WERI-Rb-1 (cell line): Measurements from ENCODE around the gene DIDO1.
A peak's percentile ranks its signal among the peaks of the same experiment; 100 is the strongest.

Experiments
- DNase-seq: peaks from one replicate; pipeline ENCODE4 v3.0.0-alpha.2; 2020
- H3K27ac ChIP-seq: fragments of 250-450 bp; sonication (Bioruptor Pico); 2 replicates; pipeline ENCODE4 v1.5.1; 2020; ENCODE audit warnings: mild to moderate bottlenecking, moderate library complexity
- H3K27me3 ChIP-seq: fragments of 250-450 bp; sonication (Bioruptor Pico); 2 replicates; pipeline ENCODE4 v1.5.1; 2021; ENCODE audit warnings: mild to moderate bottlenecking, low read depth, moderate library complexity; ENCODE audit not compliant: insufficient read depth, severe bottlenecking
- H3K36me3 ChIP-seq: fragments of 250-450 bp; sonication (Bioruptor Pico); 2 replicates; pipeline ENCODE4 v1.5.1; 2020; ENCODE audit warnings: mild to moderate bottlenecking, moderate library complexity
- H3K4me3 ChIP-seq: 2 replicates; pipeline ENCODE4 v1.5.1; 2011; ENCODE audit warnings: low read depth, mild to moderate bottlenecking, control low read depth, low read length
- H3K9me3 ChIP-seq: fragments of 250-450 bp; sonication (Bioruptor Pico); 2 replicates; pipeline ENCODE4 v1.5.1; 2021; ENCODE audit warnings: mild to moderate bottlenecking, moderate library complexity; ENCODE audit not compliant: severe bottlenecking
- TF ChIP-seq, protein P1 (sequence below): IDR thresholded peaks from 2 replicates; pipeline ENCODE4 v1.5.1; 2011; ENCODE audit warnings: low read depth, mild to moderate bottlenecking, control low read depth, inconsistent platforms, low read length

DIDO1 gene

GRCh38 chr20:62926229-62927127 is at the start of gene DIDO1:
DIDO1 (minus strand) TSS chr20:62926505.
- Histone ChIP-seq H3K9me3 (no peaks in the 10 kb centered on the region), H3K27ac (peak within 1 kb of the TSS; percentile 97), H3K36me3 (peaks cover 23% of the 10 kb centered on the region), H3K4me3 (peak within 1 kb of the TSS; percentile 65), H3K27me3 (no peaks in the 10 kb centered on the region)
- TF ChIP-seq, protein P1, sequence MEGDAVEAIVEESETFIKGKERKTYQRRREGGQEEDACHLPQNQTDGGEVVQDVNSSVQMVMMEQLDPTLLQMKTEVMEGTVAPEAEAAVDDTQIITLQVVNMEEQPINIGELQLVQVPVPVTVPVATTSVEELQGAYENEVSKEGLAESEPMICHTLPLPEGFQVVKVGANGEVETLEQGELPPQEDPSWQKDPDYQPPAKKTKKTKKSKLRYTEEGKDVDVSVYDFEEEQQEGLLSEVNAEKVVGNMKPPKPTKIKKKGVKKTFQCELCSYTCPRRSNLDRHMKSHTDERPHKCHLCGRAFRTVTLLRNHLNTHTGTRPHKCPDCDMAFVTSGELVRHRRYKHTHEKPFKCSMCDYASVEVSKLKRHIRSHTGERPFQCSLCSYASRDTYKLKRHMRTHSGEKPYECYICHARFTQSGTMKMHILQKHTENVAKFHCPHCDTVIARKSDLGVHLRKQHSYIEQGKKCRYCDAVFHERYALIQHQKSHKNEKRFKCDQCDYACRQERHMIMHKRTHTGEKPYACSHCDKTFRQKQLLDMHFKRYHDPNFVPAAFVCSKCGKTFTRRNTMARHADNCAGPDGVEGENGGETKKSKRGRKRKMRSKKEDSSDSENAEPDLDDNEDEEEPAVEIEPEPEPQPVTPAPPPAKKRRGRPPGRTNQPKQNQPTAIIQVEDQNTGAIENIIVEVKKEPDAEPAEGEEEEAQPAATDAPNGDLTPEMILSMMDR: peak; percentile 77
- peak; percentile 90 for DNase-seq

- Histone ChIP-seq H3K27ac (peak overlapping the region; percentile 29), H3K9me3 (no peaks in the 10 kb centered on the region), H3K27me3 (no peaks in the 10 kb centered on the region), H3K4me3 (no peak overlapping the region), H3K36me3 (no peaks in the 10 kb centered on the region)
- DNase-seq: no peak
- TF ChIP-seq, protein P1: no peak
Observed at GRCh38 chr20:62975251-62975760, 49.0 kb upstream of the DIDO1 start.

DNA sequence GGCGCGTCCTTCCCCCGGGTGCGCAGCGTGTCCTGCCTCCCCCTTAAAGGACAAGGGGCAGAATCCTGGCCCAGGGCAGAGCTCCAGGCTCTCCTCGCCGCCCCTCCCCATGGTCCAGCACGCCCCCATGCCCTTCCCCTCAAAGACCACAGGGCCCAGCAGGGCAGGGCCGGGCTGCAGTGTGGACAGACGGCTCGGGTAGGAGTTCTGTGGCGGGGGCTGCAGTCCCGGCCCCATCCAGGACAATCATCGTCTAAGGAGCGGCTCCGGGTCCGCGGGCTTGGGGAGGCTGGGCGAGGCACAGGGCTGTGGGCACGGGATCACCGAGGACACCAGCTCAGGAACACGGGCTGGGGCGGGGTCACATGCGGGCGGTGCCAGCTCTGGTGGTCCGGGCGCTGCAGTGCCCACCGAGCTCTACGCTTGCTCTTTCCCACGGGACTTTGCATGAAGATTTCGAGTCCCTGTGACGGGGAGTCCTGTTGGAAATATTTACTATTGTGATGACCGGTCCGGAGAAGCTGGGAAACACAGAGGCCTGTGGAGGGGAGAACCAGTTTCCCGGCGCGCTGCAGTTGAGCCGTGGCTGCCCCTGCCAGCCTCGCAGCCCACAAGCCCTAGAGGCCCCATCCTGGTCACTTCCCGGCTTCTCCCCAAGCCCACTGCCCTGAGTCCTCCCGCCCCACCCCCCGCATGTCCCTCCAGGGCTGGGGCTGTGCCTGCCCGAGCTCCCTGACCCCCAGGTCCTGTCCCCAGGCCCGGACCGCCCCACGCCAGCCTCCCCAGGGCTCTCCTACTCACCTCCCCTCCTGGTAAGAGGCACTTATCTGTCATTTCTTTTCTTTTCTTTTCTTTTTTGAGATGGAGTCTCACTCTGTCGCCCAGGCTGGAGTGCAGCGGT is 46.8 kb upstream of the DIDO1 start:
- DNase-seq: no peak
- TF ChIP-seq, protein P1: no peak

DNA sequence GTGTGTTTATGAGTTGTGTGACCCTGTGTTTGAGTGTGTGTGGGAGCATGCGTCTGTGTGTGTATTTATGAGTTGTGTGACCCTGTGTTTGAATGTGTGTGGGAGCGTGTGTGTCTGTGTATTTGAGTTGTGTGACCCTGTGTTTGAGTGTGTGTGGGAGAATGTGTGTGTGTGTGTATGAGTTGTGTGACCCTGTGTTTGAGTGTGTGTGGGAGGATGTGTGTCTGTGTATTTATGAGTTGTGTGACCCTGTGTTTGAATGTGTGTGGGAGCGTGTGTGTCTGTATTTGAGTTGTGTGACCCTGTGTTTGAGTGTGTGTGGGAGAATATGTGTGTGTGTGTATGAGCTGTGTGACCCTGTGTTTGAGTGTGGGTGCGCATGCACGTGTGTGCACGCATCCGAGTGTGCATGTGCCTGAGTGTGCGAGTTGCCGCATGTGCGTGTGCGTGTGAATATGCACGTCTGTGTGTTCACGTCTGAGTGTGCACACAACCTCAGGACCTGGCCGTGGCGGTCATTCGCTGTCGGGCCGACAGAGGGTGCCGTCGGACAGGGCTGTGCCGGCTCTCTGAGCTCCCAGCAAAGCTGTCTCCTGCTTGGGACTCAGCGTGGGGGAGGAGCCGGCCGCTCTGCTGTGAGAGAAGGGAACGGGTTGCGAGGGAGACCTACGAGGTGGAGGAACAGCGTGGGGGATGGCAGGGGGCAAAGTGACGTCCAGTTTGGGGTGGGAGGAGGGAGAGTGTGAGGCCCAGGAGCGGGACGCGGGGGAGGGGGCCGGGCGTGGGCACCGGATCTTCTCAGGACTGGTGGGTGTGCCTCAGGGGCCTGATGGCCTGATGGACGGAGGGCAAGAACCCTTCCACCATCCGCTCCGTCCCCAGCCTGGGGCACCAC is 45.9 kb upstream of the DIDO1 start:
- H3K9me3 ChIP-seq: no peaks in the 10 kb centered on the region
- H3K36me3 ChIP-seq: no peaks in the 10 kb centered on the region
- peak; percentile 93 for DNase-seq
- TF ChIP-seq, protein P1: peak; percentile 97
- peak overlapping the region; percentile 17; the same call in 1 of the 2 replicates for H3K4me3 ChIP-seq
- no peaks in the 10 kb centered on the region for H3K27me3 ChIP-seq
- peak overlapping the region; percentile 35 for H3K27ac ChIP-seq

More for the DNA sequence above, 46.8 kb upstream of the DIDO1 start:
- no peaks in the 10 kb centered on the region for H3K36me3 ChIP-seq
- peak overlapping the region; percentile 35 for H3K27ac ChIP-seq
- H3K4me3 ChIP-seq: no peak overlapping the region
- H3K9me3 ChIP-seq: no peaks in the 10 kb centered on the region
- H3K27me3 ChIP-seq: no peaks in the 10 kb centered on the region
